ENCODE measurements around the gene LRRC4.

- TF ChIP-seq CTCF (conservative IDR thresholded peaks at IDR 0.05 in 1 of 2, IDR thresholded peaks at IDR 0.05 in 1 of 2; ENCODE audit: extremely low read depth in 1 of 2, insufficient read depth in 1 of 2, low read depth in 1 of 2, low read length in 2 of 2) = no peak
- no peak for TF ChIP-seq EZH2 (IDR thresholded peaks at IDR 0.05; ENCODE audit: borderline replicate concordance, low read length)
Measured at GRCh38 chr7:128011131-128011661, 20.0 kb downstream of the LRRC4 start.

Measured in mammary epithelial cell (primary cell).